CD4-positive, alpha-beta memory T cell (primary cell): Measurements from ENCODE around the gene PLCXD1. TPM values are rescaled to one million over a fixed set of nuclear protein-coding genes. Genes with fewer than 3 reads are reported as not detected.
"Not testable (repeated sequence)": the region's sequence is repeated elsewhere in the genome, so short reads cannot be mapped to it uniquely, and the experiment has no call there.

Source experiments
- CTCF ChIA-PET: fragments of 350-600 bp; sonication (Branson Sonifier 250); formaldehyde crosslinking; loops from one replicate; lab custom pipeline; 2021; ENCODE audit warnings: inconsistent platforms; ENCODE audit not compliant: partially characterized antibody; lab: Charles Lee
- POLR2A ChIA-PET: fragments of 350-600 bp; sonication (Branson Sonifier 250); formaldehyde crosslinking; loops from one replicate; lab custom pipeline; 2021; ENCODE audit not compliant: partially characterized antibody; lab: Charles Lee
- DNase-seq, 5 donors: peaks; one replicate each; pipeline versions ENCODE4 v3.0.0 to v3.0.0-alpha.2; 2020 to 2022; ENCODE audit warnings: mixed read lengths in 1 of 5
- H3K27ac ChIP-seq: one replicate; pipeline ENCODE4 v1.7.0; 2013; ENCODE audit warnings: low read depth, low read length
- H3K27me3 ChIP-seq: 2 replicates; pipeline ENCODE4 v1.7.0; 2013; ENCODE audit warnings: mild to moderate bottlenecking, low read length, moderate library complexity; ENCODE audit not compliant: insufficient read depth
- H3K36me3 ChIP-seq: 2 replicates; pipeline ENCODE4 v1.7.0; 2013; ENCODE audit warnings: mild to moderate bottlenecking, low read length, moderate library complexity; ENCODE audit not compliant: insufficient read depth
- H3K4me1 ChIP-seq: 2 replicates; pipeline ENCODE4 v1.7.0; 2013; ENCODE audit warnings: mild to moderate bottlenecking, low read length, moderate library complexity; ENCODE audit not compliant: insufficient read depth
- H3K4me3 ChIP-seq, 2 donors: one replicate each; pipeline ENCODE4 v1.7.0; 2013; ENCODE audit warnings: low read length in 2 of 2, mild to moderate bottlenecking in 1 of 2
- H3K9me3 ChIP-seq, 2 donors: one replicate each; pipeline ENCODE4 v1.7.0; 2013; ENCODE audit warnings: low read length in 2 of 2, control low read depth in 1 of 2; ENCODE audit not compliant: control insufficient read depth in 1 of 2
- H3K27ac Mint-ChIP-seq, 7 donors: one replicate each; pipeline ENCODE4 v1.8.0; 2020 to 2021; ENCODE audit warnings: mixed read lengths in 7 of 7, mild to moderate bottlenecking in 6 of 7, inconsistent platforms in 3 of 7, moderate library complexity in 3 of 7
- H3K27me3 Mint-ChIP-seq, 2 donors: one replicate each; pipeline ENCODE4 v1.8.0; 2020 to 2021; ENCODE audit warnings: mixed read lengths in 2 of 2
- H3K36me3 Mint-ChIP-seq, 2 donors: one replicate each; pipeline ENCODE4 v1.8.0; 2020 to 2021; ENCODE audit warnings: mixed read lengths in 2 of 2, inconsistent platforms in 1 of 2, mild to moderate bottlenecking in 1 of 2
- H3K4me1 Mint-ChIP-seq, 4 donors: one replicate each; pipeline ENCODE4 v1.8.0; 2020 to 2021; ENCODE audit warnings: mixed read lengths in 4 of 4, mild to moderate bottlenecking in 1 of 4
- H3K4me3 Mint-ChIP-seq, 8 donors: one replicate each; pipeline ENCODE4 v1.8.0; 2020 to 2021; ENCODE audit warnings: mixed read lengths in 8 of 8, mild to moderate bottlenecking in 7 of 8, moderate library complexity in 6 of 8, inconsistent platforms in 3 of 8
- H3K9me3 Mint-ChIP-seq, 8 donors: one replicate each; pipeline ENCODE4 v1.8.0; 2020 to 2021; ENCODE audit warnings: mixed read lengths in 8 of 8, mild to moderate bottlenecking in 5 of 8, inconsistent platforms in 3 of 8, moderate library complexity in 1 of 8
- intact Hi-C: fragments of 100-400 bp; cut with micrococcal nuclease; formaldehyde crosslinking; loops from one replicate; pipeline ENCODE4 v1.15.1; 2023
- polyA plus RNA-seq, 2 donors: library from polyadenylated mRNA; unstranded; fragments of 300-500 nt; fragmentation: Illumina TruSeq; gene quantifications; one replicate each; pipeline ENCODE4 v1.2.3, GENCODE V29; 2021
- total RNA-seq, 2 experiments: library from RNA; stranded (reverse); gene quantifications; one replicate each; pipeline ENCODE4 v1.2.3, GENCODE V29; 2021

Gene PLCXD1
- total and polyA plus RNA-seq, 4 experiments from 2014 or later = 3.1 to 28.7 (median 18.4) TPM

GRCh38 chrX:320126-320783, 39.1 kb downstream of the PLCXD1 start:
- CTCF ChIA-PET = no interaction called here
- H3K36me3 Mint-ChIP-seq = peaks cover 0 to 14% of the 10 kb centered on the region in 2 donors
- H3K27ac Mint-ChIP-seq = peak overlapping the region; percentile 27 to 88 (median 85)
- H3K27me3 Mint-ChIP-seq = peaks cover 2 to 4% of the 10 kb centered on the region in 2 donors
- peaks cover 3% of the 10 kb centered on the region for H3K36me3 ChIP-seq
- intact Hi-C loops = no loop called here
- POLR2A ChIA-PET = no interaction called here
- peak in 2 of 5 donors; percentile 30 to 31 for DNase-seq
- H3K4me1 Mint-ChIP-seq = peaks cover 20 to 40% (median 31%) of the 10 kb centered on the region in 4 donors
- no peaks in the 10 kb centered on the region for H3K9me3 ChIP-seq
- peak overlapping the region; percentile 34 to 76 for H3K4me3 ChIP-seq
- no peaks in the 10 kb centered on the region for H3K27me3 ChIP-seq
- H3K4me1 ChIP-seq = peaks cover 45% of the 10 kb centered on the region
- H3K4me3 Mint-ChIP-seq = peak overlapping the region; percentile 72 to 89 (median 83)
- peak overlapping the region; percentile 85 for H3K27ac ChIP-seq
- H3K9me3 Mint-ChIP-seq = peaks cover 0 to 11% (median 0%) of the 10 kb centered on the region in 8 donors

- Mint-ChIP-seq H3K4me3 (peak overlapping the region in 7 of 8 donors; percentile 18 to 95 (median 79)), H3K27me3 (peaks cover 0 to 4% of the 10 kb centered on the region in 2 donors), H3K4me1 (peaks cover 16 to 33% (median 23%) of the 10 kb centered on the region in 4 donors), H3K36me3 (peaks cover 0 to 4% of the 10 kb centered on the region in 2 donors), H3K9me3 (peaks cover 0 to 3% (median 0%) of the 10 kb centered on the region in 8 donors), H3K27ac (peak overlapping the region in 5 of 7 donors; percentile 95 to 99 (median 98))
- H3K4me3 ChIP-seq = no peak overlapping the region
- POLR2A ChIA-PET = no interaction called here
- no peaks in the 10 kb centered on the region for H3K27me3 ChIP-seq
- peak in 2 of 5 donors; percentile 39 to 41 for DNase-seq
- CTCF ChIA-PET = no interaction called here
- peak overlapping the region; percentile 54 for H3K27ac ChIP-seq
- intact Hi-C loops = no loop called here
- no peaks in the 10 kb centered on the region for H3K36me3 ChIP-seq
- peaks cover 31% of the 10 kb centered on the region for H3K4me1 ChIP-seq
- no peaks in the 10 kb centered on the region for H3K9me3 ChIP-seq
These were observed 42.8 kb downstream of the PLCXD1 start for GRCh38 chrX:323721-324628.

DNA sequence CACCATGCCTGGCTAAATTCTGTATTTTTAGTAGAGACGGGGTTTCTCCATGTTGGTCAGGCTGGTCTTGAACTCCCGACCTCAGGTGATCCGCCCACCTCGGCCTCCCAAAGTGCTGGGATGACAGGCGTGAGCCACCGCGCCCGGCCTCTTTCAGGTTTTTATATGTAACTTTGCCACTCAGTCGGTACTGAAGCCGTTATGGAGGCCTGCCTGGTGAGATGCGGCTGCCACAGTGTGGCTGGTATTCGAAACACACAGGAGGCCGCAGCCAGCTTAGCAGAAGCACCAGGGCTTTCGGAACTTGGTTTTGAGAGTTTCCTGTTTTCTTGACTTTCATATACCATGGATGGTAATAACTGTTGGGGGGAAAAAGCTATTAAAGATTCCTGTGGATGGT, 43.5 kb downstream of the PLCXD1 start:
- H3K36me3 ChIP-seq, H3K27ac Mint-ChIP-seq, H3K4me3 Mint-ChIP-seq, intact Hi-C loops, H3K9me3 ChIP-seq, H3K9me3 Mint-ChIP-seq, H3K27me3 ChIP-seq, H3K27ac ChIP-seq, POLR2A ChIA-PET, H3K27me3 Mint-ChIP-seq, DNase-seq, H3K36me3 Mint-ChIP-seq, H3K4me3 ChIP-seq, CTCF ChIA-PET: not testable (repeated sequence)
- H3K4me1 Mint-ChIP-seq = peaks cover 16 to 33% (median 22%) of the 10 kb centered on the region in 4 donors
- peaks cover 30% of the 10 kb centered on the region for H3K4me1 ChIP-seq

DNA sequence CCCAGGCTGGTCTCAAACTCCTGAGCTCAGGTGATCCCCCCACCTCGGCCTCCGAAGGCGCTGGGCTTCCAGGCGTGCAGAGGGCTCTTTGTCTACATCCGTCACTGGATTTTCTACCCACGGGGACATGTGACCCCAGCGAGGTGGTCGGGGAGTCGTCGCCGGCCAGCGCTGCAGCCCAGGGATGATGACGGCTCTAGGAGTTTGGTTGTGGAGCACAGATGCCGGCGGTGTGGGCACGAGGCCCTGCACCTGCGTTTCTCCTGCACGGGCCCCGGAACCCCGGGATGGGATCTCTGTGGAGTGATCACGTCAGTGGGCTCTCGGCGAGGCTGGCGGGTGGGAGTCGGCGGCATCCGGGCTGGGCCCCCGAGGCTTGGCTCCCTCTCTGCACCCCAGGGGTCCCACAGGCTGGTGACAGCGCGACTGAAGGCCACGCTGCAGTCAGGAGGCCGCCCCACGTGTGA, 46.5 kb downstream of the PLCXD1 start:
- Histone ChIP-seq H3K36me3 (no peaks in the 10 kb centered on the region), H3K4me3 (no peak overlapping the region), H3K4me1 (peaks cover 26% of the 10 kb centered on the region), H3K9me3 (no peaks in the 10 kb centered on the region), H3K27me3 (no peaks in the 10 kb centered on the region), H3K27ac (no peak overlapping the region)
- ChIA-PET CTCF (no interaction called here), POLR2A (no interaction called here)
- Mint-ChIP-seq H3K4me3 (no peak overlapping the region), H3K27me3 (peaks cover 0 to 4% of the 10 kb centered on the region in 2 donors), H3K36me3 (peaks cover 0 to 4% of the 10 kb centered on the region in 2 donors), H3K27ac (no peak overlapping the region), H3K4me1 (peaks cover 9 to 18% (median 10%) of the 10 kb centered on the region in 4 donors), H3K9me3 (peaks cover 0 to 3% (median 0%) of the 10 kb centered on the region in 8 donors)
- no peak for DNase-seq
- intact Hi-C loops = no loop called here

- Mint-ChIP-seq H3K4me3 (no peak overlapping the region), H3K27me3 (no peaks in the 10 kb centered on the region), H3K36me3 (no peaks in the 10 kb centered on the region), H3K4me1 (peaks cover 0 to 4% (median under 1%) of the 10 kb centered on the region in 4 donors), H3K9me3 (no peaks in the 10 kb centered on the region), H3K27ac (no peak overlapping the region)
- Histone ChIP-seq H3K27me3 (no peaks in the 10 kb centered on the region), H3K9me3 (no peaks in the 10 kb centered on the region), H3K27ac (no peak overlapping the region), H3K36me3 (no peaks in the 10 kb centered on the region), H3K4me3 (no peak overlapping the region), H3K4me1 (peaks cover 12% of the 10 kb centered on the region)
- ChIA-PET POLR2A (no interaction called here), CTCF (no interaction called here)
- no peak for DNase-seq
- intact Hi-C loops = no loop called here
These were observed 48.2 kb downstream of the PLCXD1 start for GRCh38 chrX:329291-329910.

- H3K27ac ChIP-seq, DNase-seq, intact Hi-C loops, H3K27me3 Mint-ChIP-seq, H3K4me3 Mint-ChIP-seq, H3K27ac Mint-ChIP-seq, CTCF ChIA-PET, H3K36me3 ChIP-seq, POLR2A ChIA-PET, H3K4me3 ChIP-seq, H3K36me3 Mint-ChIP-seq, H3K4me1 Mint-ChIP-seq, H3K9me3 ChIP-seq, H3K27me3 ChIP-seq, H3K9me3 Mint-ChIP-seq: not testable (repeated sequence)
- peaks cover 12% of the 10 kb centered on the region for H3K4me1 ChIP-seq
These were observed 49.1 kb downstream of the PLCXD1 start for GRCh38 chrX:330141-330725.
